ENCODE results near the gene VTI1A.

VTI1A gene

DNA sequence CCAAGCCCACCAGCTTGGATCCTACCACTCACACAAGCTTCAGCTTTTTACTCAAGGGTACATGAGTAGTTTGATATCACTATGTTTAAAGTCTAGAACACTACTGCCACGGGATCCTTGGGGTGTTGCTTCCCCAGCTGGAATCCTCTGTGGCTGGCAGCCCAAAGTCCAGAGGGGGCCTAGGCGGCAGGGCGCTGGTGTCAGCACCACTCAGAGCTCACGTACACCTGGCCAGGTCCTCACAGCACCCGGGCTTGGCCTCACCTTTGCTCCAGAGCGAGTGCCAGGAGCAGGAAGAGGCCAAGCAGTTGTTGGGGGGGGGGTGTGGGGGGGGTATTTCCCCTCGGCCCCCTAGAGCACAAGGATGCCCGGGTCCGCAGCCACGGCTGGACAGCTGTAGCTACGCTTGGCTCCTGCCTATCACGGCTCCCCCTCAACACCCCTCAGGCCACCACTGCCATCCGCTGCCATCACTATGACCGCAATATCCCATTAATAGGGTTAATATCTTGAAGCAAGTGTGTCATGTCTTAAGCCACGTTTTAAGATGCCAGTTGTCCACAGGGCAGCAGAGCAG, 17.3 kb upstream of the VTI1A start:
- Histone ChIP-seq H3K4me1 (ENCODE audit: control insufficient read depth, insufficient read depth, low read length) (no peaks in the 10 kb centered on the region), H3K4me3 (ENCODE audit: low read depth, low read length) (no peak overlapping the region), H3K9me3 (ENCODE audit: control insufficient read depth, insufficient read depth, low read depth, low read length) (no peaks in the 10 kb centered on the region), H3K36me3 (ENCODE audit: control insufficient read depth in 2 of 2, insufficient read depth in 1 of 2, low read length in 2 of 2) (peaks cover 39 to 56% of the 10 kb centered on the region in 2 experiments), H3K27ac (ENCODE audit: extremely low read depth, low read depth, low read length) (no peak overlapping the region)
- ChIA-PET POLR2A (interaction anchor here (0.6 to 1.3 kb wide), 2 partner anchors 17 to 596 kb away, joined by 3 read pairs; partner anchors contain the start of gene VTI1A), CTCF (interaction anchor here (1.3 kb wide), 1 partner anchor 114 kb away, joined by 3 read pairs; no protein-coding TSS in a partner anchor)
- TF ChIP-seq, protein P1, sequence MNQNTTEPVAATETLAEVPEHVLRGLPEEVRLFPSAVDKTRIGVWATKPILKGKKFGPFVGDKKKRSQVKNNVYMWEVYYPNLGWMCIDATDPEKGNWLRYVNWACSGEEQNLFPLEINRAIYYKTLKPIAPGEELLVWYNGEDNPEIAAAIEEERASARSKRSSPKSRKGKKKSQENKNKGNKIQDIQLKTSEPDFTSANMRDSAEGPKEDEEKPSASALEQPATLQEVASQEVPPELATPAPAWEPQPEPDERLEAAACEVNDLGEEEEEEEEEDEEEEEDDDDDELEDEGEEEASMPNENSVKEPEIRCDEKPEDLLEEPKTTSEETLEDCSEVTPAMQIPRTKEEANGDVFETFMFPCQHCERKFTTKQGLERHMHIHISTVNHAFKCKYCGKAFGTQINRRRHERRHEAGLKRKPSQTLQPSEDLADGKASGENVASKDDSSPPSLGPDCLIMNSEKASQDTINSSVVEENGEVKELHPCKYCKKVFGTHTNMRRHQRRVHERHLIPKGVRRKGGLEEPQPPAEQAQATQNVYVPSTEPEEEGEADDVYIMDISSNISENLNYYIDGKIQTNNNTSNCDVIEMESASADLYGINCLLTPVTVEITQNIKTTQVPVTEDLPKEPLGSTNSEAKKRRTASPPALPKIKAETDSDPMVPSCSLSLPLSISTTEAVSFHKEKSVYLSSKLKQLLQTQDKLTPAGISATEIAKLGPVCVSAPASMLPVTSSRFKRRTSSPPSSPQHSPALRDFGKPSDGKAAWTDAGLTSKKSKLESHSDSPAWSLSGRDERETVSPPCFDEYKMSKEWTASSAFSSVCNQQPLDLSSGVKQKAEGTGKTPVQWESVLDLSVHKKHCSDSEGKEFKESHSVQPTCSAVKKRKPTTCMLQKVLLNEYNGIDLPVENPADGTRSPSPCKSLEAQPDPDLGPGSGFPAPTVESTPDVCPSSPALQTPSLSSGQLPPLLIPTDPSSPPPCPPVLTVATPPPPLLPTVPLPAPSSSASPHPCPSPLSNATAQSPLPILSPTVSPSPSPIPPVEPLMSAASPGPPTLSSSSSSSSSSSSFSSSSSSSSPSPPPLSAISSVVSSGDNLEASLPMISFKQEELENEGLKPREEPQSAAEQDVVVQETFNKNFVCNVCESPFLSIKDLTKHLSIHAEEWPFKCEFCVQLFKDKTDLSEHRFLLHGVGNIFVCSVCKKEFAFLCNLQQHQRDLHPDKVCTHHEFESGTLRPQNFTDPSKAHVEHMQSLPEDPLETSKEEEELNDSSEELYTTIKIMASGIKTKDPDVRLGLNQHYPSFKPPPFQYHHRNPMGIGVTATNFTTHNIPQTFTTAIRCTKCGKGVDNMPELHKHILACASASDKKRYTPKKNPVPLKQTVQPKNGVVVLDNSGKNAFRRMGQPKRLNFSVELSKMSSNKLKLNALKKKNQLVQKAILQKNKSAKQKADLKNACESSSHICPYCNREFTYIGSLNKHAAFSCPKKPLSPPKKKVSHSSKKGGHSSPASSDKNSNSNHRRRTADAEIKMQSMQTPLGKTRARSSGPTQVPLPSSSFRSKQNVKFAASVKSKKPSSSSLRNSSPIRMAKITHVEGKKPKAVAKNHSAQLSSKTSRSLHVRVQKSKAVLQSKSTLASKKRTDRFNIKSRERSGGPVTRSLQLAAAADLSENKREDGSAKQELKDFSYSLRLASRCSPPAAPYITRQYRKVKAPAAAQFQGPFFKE (tag by site-specific recombination; IDR thresholded peaks at IDR 0.05; ENCODE audit: borderline replicate concordance) = no peak
- no peak for TF ChIP-seq ZBTB48 (tag by site-specific recombination; IDR thresholded peaks at IDR 0.05)
- no peak for TF ChIP-seq ZNF529 (tag by site-specific recombination; IDR thresholded peaks at IDR 0.05; ENCODE audit: insufficient replicate concordance)
- TF ChIP-seq ZNF707 (tag by site-specific recombination; IDR thresholded peaks at IDR 0.05) = no peak
- no peak for TF ChIP-seq ZNF266 (tag by site-specific recombination; IDR thresholded peaks at IDR 0.05; ENCODE audit: low read depth)
- no peak for TF ChIP-seq ZNF274 (IDR thresholded peaks at IDR 0.05; ENCODE audit: low read length)
- TF ChIP-seq ZNF274 (tag by site-specific recombination; IDR thresholded peaks at IDR 0.05; ENCODE audit: borderline replicate concordance) = no peak
- no peak for TF ChIP-seq TCF7L2 (IDR thresholded peaks at IDR 0.05; ENCODE audit: borderline replicate concordance, low read depth, low read length)
- TF ChIP-seq KLF7 (tag by site-specific recombination; IDR thresholded peaks at IDR 0.05; ENCODE audit: borderline replicate concordance) = no peak
- TF ChIP-seq, protein P2, sequence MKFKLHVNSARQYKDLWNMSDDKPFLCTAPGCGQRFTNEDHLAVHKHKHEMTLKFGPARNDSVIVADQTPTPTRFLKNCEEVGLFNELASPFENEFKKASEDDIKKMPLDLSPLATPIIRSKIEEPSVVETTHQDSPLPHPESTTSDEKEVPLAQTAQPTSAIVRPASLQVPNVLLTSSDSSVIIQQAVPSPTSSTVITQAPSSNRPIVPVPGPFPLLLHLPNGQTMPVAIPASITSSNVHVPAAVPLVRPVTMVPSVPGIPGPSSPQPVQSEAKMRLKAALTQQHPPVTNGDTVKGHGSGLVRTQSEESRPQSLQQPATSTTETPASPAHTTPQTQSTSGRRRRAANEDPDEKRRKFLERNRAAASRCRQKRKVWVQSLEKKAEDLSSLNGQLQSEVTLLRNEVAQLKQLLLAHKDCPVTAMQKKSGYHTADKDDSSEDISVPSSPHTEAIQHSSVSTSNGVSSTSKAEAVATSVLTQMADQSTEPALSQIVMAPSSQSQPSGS (tag by site-specific recombination; IDR thresholded peaks at IDR 0.05; ENCODE audit: low read depth) = no peak
- no peak for TF ChIP-seq GLIS2 (tag by site-specific recombination; IDR thresholded peaks at IDR 0.05)

DNA sequence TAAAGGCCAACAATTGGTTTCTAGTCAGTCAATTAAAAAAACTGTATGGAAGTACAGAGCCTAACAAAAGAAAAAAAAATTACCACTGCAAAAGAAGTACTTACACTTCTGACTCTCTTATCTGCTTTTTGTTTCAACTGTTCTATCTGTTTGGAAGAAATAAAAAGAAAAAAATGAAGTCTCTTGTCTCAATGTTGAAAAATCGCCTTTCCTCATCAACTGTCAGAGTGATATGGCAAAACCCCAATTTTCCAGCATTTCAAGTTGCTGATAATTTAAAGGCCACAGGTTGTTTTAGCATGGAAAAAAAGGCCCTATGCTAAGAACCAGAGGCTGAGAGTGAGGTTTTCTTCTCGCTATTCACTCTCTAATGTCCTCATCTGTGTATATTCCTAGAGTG, 13.9 kb upstream of the VTI1A start:
- no peak for TF ChIP-seq WT1 (tag by site-specific recombination; IDR thresholded peaks at IDR 0.05)
- TF ChIP-seq ZNF391 (tag by site-specific recombination; IDR thresholded peaks at IDR 0.05; ENCODE audit: borderline replicate concordance, low read depth) = no peak
- no peak for TF ChIP-seq ZNF76 (tag by site-specific recombination; IDR thresholded peaks at IDR 0.05; ENCODE audit: borderline replicate concordance, low read depth)
- no peak for TF ChIP-seq ZNF138 (tag by site-specific recombination; IDR thresholded peaks at IDR 0.05; ENCODE audit: borderline replicate concordance)
- no peak for TF ChIP-seq ZNF350 (tag by site-specific recombination; IDR thresholded peaks at IDR 0.05)
- TF ChIP-seq ZNF114 (tag by site-specific recombination; IDR thresholded peaks at IDR 0.05) = no peak
- TF ChIP-seq, protein P3, sequence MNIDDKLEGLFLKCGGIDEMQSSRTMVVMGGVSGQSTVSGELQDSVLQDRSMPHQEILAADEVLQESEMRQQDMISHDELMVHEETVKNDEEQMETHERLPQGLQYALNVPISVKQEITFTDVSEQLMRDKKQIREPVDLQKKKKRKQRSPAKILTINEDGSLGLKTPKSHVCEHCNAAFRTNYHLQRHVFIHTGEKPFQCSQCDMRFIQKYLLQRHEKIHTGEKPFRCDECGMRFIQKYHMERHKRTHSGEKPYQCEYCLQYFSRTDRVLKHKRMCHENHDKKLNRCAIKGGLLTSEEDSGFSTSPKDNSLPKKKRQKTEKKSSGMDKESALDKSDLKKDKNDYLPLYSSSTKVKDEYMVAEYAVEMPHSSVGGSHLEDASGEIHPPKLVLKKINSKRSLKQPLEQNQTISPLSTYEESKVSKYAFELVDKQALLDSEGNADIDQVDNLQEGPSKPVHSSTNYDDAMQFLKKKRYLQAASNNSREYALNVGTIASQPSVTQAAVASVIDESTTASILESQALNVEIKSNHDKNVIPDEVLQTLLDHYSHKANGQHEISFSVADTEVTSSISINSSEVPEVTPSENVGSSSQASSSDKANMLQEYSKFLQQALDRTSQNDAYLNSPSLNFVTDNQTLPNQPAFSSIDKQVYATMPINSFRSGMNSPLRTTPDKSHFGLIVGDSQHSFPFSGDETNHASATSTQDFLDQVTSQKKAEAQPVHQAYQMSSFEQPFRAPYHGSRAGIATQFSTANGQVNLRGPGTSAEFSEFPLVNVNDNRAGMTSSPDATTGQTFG (tag by site-specific recombination; IDR thresholded peaks at IDR 0.05; ENCODE audit: borderline replicate concordance) = no peak
- no peak for TF ChIP-seq IKZF3 (tag by site-specific recombination; IDR thresholded peaks at IDR 0.05)
- Histone ChIP-seq H3K9me3 (ENCODE audit: control insufficient read depth, insufficient read depth, low read depth, low read length) (no peaks in the 10 kb centered on the region), H3K4me1 (ENCODE audit: control insufficient read depth, insufficient read depth, low read length) (no peaks in the 10 kb centered on the region), H3K27ac (ENCODE audit: extremely low read depth, low read depth, low read length) (no peak overlapping the region), H3K4me3 (ENCODE audit: low read depth, low read length) (no peak overlapping the region), H3K36me3 (ENCODE audit: control insufficient read depth in 2 of 2, insufficient read depth in 1 of 2, low read length in 2 of 2) (peaks cover 52 to 79% of the 10 kb centered on the region in 2 experiments)
- CTCF ChIA-PET = interaction anchor here (0.8 to 1.1 kb wide), 3 partner anchors 33 to 119 kb away, joined by 3 to 4 read pairs (median 3); no protein-coding TSS in a partner anchor
- POLR2A ChIA-PET = no interaction called here
